Stimulated activated CD8-positive, alpha-beta memory T cell treated with anti-CD3 and anti-CD28 coated beads, Interleukin-4, amount 100 ng/mL, for 48 hours (primary cell): Measurements from ENCODE around the gene NBPF3.
"Not testable (repeated sequence)": the region's sequence is repeated elsewhere in the genome, so short reads cannot be mapped to it uniquely, and the experiment has no call there.

Experiments
- DNase-seq: peaks from one replicate; pipeline ENCODE4 v3.0.0-alpha.2; 2020

NBPF3 gene

DNA sequence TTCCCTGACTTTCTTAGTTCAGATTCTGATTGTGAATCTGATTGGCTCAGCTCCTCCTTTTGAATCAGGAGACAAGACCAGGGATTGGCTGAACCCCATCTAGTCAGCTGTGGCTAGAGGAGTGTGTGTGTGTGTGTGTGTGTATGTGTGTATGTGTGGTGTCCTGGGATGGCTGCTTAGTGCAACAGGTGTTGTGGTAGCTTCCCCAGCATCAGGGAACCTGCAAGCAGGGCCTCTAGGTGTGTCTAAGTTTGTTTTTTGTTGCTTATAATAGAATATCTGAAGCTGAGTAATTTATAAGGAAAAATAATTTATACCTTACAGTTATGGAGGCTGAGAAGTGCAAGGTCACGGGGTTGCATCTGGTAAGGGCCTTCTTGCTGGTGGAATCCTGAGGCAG lies 56.1 kb downstream of the NBPF3 start:
- DNase-seq: no peak

DNA sequence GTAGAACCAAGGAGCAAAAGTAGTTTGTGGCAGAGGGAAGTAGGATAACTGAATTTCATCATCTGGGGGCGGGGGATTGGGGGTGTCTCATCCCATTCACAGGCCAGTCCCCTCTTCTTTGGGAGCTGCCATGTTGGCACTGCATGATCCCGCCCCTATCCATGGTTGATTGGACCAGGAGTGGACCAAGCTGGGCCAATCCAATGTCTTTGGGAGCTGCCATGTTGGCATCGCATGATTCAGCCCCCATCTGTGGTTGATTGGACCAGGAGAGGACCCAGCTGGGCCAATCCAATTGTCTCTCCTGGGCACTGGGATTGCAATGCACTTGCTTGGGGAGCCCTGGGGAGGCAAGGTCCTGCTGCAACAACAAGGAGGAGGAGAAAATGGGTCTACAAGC lies 56.9 kb downstream of the NBPF3 start:
- no peak for DNase-seq

DNA sequence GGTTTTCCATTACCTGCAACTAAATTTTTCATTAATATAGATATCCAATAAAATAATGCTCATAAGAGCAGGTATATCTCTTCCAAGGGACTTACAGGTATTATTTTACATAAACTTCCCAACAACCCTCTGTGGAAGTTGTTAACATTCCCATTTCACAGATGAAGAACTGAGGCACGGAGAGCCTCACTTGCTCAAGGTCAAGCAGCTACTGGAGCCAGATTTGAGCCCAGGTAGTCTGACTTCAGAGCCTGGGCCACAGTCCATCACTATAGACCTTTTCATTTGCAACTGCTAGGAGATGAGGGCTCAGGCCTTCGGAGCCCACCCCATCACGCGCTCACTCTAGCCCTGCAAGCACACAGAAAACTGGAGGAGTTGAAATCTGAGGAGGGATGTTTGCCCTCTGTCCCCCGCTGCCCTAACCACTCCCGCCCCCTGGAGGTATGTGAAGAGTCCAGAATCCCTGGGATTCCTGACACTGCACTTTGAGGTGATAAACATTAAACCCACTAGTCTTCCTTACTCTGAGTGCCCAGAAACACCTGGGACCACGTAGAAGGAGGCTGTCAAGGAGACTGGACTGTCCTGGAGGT lies 57.6 kb downstream of the NBPF3 start:
- DNase-seq: no peak

- DNase-seq: no peak
Observed at GRCh38 chr1:21499283-21499950, 59.5 kb downstream of the NBPF3 start.

- no peak for DNase-seq
Observed at GRCh38 chr1:21503706-21504377, 63.9 kb downstream of the NBPF3 start.

DNA sequence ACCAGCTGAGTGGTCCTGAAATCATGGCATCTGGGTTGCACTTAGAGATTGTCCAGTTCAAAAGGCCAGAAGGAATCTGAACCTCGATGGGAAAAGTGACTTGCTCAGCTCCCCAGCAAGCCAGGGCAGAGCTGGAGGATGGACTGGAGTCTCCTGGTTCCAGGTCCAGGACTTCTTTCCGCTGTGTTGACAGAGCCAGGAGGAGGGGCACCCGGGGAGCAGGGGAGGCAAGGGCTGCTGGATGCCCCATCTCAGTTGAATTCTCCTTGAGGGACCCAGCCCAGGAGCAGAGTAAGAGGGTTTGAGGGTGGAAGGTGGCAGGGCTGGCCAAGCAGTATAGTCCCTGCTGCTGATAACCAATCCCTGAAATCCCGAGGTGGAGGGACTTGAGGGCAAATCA lies 66.9 kb downstream of the NBPF3 start:
- no peak for DNase-seq

DNA sequence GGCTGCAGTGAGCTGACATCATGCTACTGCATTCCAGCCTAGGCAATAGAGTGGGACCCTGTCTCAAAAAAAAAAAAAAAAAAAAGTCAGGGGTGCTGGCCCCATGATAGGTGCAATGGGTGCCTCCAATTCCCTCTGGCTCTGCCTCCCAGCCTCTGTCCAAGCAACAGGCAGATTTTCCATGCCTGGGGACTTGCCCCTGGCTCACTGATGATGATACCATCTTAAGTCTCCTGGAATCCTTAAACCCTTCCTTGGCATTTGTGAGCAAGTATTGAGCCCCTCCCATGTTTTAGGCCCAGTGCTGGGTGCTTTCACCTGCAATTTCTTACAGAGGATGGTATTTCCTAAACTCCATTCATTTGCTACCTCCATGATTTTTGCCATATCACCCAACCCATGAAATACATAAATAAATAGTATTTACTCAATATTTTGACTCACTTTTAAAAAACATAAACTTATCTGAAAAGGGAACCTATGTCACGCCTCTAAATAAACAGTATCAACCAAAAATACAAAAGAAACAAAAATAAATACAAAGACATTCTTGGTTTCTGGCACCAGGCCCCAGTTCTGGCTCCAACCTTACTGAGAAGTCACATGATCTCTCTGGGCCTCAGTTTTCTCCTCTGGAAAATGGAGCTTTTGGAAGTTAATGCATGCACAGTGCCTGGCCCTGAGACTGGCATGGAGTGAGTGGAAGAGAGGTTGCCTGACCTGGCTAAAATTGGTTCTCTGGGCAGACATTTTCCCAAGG lies 67.8 kb downstream of the NBPF3 start:
- no peak for DNase-seq

- DNase-seq: peak; percentile 83
Observed at GRCh38 chr1:21508580-21509350, 68.8 kb downstream of the NBPF3 start.

DNA sequence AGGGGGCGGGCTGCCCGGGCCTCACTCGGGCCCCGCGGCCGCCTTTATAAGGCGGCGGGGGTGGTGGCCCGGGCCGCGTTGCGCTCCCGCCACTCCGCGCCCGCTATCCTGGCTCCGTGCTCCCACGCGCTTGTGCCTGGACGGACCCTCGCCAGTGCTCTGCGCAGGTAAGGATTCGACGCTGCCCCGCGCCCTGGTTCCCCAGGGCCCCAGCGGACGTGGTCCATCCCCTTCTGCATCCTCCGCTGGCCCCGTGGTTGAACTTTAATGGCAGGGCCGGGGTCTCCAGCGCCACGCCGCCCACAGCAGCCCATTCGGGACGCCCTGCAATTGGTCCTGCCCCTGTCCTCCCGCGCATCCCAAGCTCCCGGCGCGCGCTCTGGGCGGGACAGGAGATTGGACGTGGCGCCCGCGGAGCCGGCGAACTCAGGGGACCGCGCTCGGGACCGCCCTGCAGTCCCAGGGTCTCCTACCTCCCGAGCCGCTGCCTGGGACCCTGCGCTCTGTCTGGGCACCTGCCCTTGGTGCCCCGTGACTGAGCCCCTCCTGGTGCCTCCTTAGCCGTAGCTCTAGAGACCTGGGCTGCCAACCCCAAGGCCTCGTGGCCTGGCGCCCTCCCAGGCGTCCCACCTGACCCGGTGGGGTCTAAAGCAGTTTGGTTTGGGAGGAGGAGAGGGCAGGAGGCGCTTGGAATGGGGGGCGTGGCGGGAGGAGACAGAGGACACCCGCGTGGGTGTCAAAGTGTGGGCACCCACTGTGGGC lies 69.6 kb downstream of the NBPF3 start, which contains the start of gene ALPL:
Gene ALPL, plus strand, starts transcription at position 73 of the 762 bp plus-strand sequence. CDS start 44,659 bp downstream, outside the sequence.
- DNase-seq: no peak

- no peak for DNase-seq
Observed at GRCh38 chr1:21510113-21510493, 70.2 kb downstream of the NBPF3 start.

DNA sequence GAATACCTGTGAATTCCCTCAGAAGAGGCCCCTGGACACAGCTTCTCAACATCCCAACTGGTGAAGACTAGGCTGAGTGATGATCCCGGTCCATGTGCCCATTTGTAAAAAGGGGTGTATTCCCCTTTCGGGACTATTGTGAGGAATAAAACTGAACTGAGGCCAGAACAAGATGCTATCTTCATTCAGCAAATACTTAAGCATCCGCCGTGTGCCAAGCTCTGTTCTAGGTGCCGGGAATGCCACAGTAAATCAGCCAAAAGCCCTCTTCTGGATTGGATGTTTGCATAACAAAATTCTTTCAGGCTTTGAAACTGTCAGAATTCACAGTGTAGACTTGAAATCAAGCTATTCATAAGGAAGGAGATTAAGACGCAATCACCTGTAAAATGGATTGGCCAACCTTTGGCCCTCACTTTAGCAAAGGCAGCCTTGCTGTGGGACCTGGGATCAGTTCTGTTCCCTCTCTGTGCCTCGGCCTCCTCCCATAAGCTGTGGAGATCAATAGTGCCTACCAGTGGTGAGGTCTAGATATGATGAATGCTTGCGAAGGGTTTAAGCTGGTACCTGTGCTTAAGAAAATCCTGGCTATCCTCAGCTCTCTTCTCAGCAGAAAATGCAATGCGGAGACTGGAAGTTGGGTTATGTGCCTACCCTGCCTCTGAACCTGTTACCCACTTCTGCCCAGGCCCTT lies 71.1 kb downstream of the NBPF3 start:
- no peak for DNase-seq

GRCh38 chr1:21511579-21512522 lies 71.9 kb downstream of the NBPF3 start:
- no peak for DNase-seq

DNA sequence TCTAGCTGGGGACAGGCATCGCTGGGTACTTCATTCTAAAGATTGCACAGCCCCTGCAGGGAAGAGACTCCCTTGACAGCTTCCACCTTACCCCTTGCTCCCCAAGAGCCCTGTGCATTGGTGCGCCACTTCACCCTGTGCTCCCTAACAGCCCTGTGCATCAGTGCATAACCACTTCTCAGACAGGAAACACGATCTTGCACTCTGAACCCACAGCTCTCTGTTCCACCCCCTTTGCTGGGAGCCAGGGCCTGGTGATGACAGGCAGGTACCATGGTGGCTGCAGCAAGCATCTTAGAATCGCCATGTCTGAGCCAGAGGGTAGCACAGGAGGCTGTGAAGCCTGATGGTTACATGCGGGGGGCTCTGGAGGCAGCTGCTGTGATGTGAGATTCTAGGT lies 74.3 kb downstream of the NBPF3 start:
- no peak for DNase-seq

DNA sequence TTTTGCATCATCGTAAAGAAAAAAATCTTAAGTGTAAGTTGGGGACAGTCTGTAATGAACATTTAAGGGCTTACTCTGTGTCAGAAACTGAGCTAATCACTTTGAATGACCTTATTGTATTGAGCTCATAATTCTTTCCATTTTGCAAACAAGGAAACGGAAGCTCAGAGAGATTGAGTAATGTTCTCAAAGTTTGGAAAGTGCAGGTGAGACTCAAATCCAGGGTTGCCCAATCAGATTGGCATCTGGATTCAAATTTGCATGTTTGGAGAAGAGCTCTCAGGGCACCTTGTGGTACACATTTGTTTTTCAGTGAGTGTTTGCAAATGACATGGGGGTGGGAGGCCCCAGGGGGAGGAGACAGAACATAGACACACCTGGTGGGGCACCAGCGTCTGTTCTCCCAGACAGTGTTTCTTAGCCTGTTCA lies 77.2 kb downstream of the NBPF3 start:
- DNase-seq: no peak

DNA sequence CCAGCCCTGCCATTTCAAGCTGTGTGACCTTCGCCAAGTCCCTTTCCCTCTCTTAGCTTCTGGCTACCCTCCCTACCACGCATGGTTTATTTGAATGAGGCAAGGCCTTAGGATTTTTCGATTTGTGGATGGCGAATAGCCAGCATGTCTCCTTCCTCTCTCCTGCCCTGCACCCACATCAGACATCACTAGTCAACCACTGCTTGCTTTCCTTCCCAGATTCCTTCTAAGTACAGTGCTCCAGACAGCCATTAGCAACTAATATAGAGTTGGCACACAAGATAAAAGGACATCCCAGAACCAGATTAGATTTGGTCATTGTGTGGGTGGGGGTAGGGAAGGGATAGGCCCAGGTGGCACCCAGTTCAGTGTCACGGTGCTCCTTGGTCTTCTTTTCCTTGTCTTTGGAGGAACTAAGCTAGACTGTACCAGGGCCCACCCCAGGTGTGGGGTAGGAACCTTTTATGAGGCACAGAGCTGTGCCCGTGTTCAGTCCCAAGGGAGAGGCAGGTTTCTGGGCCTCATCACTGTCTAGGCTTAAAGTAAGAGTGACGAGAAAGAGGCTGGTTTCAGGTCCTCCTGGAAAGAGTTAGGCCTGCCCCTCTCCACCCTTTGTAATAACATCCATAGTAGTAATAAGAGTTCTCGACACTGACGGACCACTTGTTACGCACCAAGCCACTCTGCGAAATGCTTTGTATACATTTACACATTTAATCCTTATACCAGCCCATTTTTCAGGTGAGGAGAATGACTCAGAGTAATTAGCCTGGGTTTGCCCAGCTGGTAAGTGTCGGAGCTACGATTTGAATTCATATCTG lies 77.9 kb downstream of the NBPF3 start:
- no peak for DNase-seq

- no peak for DNase-seq
Observed at GRCh38 chr1:21518774-21519455, 79.0 kb downstream of the NBPF3 start.

- not testable (repeated sequence) for DNase-seq
Observed at GRCh38 chr1:21519486-21520070, 79.6 kb downstream of the NBPF3 start.
